ENCODE results near the gene SPATA24.
"Not testable (repeated sequence)": the region's sequence is repeated elsewhere in the genome, so short reads cannot be mapped to it uniquely, and the experiment has no call there.

SPATA24 gene, protein sequence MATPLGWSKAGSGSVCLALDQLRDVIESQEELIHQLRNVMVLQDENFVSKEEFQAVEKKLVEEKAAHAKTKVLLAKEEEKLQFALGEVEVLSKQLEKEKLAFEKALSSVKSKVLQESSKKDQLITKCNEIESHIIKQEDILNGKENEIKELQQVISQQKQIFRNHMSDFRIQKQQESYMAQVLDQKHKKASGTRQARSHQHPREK

DNA sequence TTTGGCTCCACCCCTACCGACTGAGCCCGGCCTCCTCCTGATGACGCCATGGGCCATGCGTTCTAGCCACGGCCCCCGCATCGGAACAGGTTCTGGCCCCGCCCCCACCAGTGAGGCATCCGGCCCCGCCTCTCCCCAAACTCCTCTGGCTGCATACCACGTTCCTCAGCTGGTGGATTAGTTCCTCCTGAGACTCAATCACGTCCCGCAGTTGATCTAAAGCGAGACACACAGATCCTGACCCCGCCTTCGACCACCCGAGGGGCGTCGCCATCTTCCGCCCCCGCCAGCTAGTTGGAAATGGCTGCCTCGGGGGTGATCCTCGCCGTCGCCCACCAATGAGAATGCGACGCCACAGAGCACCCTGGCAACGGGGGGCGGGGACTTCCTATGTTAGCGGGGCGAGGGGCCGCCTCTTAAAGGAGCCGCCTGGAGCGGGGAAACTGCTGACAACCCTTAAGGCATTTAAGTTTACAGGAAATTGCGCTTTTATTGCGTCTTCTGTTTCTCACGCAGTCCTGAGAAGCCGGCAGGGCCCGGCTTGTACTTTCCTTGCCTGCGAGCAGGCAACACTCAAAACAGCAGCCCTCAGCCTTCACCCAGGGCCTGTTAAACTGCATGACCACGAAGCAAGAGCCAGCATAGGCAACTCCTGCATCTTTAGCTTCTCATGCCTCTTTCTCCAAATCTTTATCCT, at the start of gene SPATA24:
Gene SPATA24 (minus strand): TSS at position 303 of the 697 bp plus-strand sequence. CDS start 29 bp downstream, at position 274.
- DNase-seq, result peak; percentile 96

DNA sequence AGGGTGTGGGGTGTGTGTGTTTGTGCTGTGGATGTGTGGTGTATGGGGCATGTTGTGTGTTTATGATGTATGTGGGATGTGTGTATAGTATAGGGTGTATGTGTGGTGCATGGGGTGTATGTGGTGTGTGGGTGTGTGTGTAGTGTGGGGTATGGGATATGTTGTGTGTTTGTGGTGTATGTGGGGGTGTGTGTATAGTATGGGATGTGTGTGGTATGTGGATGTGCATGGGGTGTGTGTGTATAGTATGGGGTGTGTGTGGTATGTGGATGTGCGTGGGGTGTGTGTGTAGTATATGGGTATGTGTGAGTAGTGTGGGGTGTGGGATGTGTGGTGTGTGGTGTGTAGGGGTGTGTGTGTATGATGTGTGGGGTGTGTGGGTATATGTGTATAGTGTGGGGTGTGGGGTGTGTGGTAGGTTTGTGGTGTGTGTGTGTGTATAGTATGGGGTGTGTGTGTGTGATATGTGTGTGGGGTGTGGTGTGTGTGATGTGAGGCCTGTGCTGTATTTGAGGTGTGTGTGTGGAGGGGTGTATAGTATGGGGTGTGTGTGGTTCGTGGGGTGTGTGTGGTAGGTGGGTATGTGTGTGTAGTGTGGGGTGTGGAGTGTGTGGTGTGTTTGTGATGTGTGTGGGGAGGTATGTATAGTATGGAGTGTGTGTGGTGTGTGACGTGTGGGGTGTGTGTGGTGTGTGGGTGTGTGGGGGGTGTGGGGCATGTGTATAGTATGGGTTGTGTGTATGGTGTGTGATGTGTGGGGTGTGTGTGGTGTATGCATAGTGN, 48.2 kb upstream of the SPATA24 start:
- DNase-seq, result no peak

DNA sequence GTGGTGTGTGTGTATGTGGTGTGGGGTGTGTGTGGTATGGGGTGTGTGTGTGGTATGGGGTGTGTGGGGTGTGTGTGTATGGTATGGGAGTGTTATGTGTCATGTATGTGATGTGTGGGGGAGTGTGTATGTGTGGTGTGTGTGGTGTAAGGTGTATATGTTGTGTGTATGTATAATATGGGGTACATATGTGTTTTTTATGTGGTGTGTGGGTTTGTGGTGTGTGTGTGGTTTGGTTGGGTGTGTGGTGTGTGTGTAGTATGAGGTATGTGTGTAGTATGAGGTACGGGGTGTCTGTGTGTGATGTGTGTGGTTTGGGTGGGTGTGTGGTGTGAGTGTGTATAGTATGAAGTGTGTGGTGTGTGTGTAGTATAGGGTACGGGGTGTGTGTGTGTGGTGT, 47.3 kb upstream of the SPATA24 start:
- DNase-seq, result no peak

DNA sequence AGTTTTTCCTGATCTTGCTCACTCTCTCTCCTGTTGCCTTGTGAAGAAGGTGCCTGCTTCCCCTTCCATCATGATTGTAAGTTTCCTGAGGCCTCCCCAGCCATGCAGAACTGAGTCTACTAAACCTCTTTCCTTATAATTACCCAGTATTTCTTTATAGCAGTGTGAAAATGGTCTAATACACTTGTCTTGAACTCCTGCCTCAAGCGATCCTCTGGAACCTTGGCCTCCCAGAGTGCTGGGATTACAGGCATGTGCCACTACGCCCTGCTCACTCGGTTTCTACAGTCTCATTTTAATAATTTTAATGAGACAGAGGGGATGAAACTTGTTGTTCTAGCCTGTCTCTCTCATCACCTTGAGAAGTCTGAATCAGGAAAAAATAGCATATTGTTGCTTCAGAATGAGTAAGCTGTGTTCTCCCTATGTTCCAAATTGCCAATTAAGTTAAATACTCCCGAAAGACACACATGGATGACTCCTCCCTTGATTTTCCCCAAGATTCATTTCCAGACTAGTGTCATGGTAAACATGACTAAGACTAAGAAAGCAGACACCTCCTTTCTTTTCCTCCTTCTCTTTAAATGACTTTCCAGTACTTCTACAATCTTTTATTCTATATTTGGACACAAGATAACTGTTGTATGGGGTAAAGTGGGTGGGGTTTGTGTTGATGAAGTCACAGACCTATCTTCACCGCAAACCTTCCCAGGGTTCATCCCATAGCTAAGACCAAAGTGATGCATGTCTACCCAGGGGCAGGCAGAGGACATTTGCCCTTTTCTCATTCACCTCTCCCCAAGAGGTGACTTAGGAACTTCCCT, 43.3 kb upstream of the SPATA24 start:
- DNase-seq, result no peak

DNA sequence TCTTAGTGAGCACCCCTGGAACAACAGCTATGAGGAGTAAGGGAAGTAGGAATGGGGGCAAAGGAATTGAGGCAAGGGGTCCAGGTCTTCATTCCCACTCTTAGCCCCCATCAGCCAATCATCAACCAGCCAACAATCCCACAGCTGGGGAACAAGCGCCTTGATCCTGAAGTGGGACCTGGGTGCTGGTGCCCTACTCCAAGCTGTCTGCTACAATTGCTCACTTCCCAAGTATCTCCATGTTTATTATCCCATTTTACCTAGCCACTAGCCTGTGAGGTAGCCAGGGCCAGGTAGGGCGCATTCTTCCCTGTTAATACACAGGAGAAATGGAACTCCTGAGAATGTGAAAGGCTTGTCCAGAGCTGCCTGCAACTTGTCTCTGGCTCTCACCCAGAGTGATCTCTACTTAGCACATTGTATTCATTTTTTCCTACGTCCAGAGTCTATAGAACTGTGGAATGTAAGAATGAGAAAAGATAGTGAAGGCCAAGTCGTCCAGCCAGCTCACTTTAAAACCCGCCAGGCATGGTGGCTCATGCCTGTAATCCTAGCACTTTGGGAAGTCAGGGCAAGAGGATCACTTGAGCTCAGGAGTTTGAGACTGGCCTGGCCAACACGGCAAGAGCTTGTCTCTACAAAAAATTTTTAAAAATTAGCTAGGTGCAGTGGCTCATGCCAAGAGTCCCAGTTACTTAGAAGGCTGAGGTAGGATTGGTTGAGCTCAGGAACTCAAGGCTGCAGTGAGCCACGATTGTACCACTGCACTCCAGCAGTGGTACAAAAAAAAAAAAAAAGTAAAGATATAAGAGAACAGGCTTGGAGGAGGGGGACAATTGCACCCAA, 41.7 kb upstream of the SPATA24 start:
- no peak for DNase-seq

DNA sequence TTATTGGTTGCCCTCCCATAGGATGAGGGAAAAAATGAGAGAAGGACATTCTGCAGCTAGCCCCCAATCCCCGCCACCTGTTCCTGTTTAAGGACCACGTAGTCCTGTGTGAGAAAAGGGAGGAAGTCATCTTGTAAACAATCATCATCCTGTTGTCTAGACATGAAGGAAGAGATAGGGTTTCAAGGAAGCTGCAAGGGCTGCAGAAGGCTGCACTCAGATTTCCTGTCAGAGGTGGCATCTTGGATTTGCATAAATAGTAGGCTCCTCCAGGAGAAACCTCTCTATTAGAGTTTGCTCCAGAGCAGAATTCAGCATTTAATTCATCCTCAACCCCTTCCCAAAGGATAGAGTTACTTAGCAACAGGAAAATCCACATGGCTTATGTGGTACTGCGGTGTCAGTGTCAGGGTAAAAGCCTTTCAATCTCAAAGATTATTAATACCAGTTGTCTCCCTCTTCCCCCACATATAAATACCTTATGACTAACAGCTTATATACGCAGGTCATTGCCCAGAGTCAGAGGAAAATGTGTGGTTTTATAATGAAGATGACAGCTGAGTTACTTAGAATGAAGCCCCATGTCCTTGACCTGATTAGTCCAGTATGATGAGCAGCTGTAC, 40.1 kb upstream of the SPATA24 start:
- DNase-seq, result peak; percentile 20

DNA sequence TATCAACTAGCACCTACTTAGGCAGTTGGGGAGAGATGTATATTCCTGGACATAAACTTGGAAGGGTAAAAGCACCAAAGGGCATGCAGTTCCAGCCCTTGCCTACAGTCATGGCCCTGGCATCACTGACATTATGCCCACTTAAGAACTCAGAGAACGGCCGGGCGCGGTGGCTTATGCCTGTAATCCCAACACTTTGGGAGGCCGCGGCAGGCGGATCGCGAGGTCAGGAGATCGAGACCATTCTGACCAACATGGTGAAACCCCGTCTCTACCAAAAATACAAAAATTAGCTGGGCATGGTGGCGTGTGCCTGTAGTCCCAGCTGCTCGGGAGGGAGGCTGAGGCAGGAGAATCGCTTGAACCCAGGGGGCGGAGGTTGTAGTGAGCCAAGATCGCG, 36.5 kb upstream of the SPATA24 start:
- not testable (repeated sequence) for DNase-seq

DNA sequence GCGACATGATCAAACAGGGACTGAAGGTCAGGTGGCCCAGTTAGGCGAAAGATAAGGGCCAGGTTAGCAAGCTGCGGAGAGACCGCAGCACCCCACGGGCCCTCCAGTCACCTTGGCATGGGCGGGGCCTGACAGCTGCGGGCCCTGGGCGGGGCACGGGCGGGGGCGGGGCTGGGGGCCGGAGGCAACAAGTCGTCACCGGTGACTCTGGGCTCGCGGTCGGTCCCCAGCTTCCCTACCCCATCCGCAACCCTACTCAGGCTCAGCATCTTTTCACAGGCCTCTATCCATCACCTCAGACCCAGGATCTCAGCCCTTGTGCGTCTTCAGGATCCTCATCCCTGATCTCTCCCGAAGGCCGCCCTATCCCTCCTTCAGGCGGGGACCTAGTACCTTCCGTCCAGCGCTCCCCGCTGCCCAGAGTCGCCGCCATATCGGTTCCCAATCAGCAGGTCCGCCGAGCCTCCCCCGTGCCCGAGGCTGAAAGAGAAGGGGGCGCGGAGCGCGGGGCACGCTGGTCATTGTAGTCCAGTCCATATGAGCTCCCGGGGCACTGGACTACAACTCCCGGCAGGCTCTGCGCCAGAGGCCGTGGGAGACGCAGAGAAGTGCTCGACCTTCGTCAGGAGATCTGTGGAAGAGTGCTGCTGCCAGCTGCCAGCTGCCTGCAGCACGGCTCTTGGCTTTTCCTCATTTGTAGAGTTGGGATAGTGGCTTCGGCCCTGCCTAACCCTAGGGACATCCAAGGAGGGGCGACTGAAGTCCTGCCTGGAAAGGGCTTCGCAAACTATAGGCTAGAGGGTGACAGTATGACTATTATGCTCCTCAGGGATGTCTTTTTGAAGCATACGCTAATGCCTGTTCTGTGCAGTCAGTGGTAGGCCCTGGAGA, 35.4 kb upstream of the SPATA24 start, which contains the start of gene DNAJC18:
Gene DNAJC18 (minus strand): TSS at position 513 of the 891 bp plus-strand sequence. CDS start 80 bp downstream, at position 433.
- DNase-seq, result peak; percentile 87

DNA sequence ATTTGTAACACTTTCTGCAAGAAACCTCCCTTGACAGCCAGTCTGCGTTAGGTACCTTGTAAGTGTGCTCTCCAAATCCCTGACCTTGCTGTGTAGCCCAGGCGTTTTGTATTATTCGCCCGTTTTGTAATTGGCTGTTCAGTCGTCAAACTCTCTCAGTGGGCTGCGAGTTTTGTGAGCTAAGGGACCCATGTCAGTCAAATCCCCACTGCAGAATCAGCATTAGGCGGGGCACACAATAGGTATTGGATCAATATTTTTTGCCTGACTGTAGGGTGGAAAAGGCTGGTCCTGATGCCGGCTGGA, 34.8 kb upstream of the SPATA24 start:
- no peak for DNase-seq

DNA sequence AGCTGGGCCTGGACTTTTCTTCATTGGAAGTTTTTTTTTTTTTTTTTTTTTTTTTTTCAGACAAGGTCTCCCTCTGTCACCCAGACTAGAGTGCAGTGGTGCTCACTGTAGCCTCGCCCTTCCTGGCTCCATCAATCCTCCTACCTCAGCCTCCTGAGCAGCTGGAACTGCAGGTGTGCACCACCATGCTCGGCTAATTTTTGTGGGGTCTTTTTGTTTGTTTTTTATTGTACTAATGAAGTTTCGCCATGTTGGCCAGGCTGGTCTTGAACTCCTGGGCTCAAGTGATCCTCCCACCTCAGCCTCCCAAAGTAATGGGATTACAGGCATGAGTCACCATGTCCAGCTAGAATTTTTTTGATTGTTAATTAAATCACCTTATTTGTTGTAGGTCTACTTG, 31.8 kb upstream of the SPATA24 start:
- no peak for DNase-seq

DNA sequence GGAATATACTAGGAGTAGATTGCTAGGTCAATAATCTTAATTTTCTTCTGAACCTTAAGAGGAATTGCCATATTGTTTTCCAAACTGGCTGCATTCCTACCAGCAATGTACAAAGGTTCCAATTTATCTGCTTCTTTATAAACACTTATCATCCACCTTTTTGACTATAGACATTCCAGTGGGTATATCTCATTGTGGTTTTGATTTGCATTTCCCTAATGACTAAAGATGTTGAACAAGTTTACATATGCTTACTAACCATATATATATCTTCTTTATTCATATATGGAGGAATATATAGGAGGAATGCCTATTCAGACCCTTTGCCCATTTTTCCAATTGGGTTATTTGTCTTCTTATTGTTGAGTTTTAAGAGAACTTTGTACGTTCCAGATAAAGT, 27.8 kb upstream of the SPATA24 start:
- DNase-seq, result no peak

DNA sequence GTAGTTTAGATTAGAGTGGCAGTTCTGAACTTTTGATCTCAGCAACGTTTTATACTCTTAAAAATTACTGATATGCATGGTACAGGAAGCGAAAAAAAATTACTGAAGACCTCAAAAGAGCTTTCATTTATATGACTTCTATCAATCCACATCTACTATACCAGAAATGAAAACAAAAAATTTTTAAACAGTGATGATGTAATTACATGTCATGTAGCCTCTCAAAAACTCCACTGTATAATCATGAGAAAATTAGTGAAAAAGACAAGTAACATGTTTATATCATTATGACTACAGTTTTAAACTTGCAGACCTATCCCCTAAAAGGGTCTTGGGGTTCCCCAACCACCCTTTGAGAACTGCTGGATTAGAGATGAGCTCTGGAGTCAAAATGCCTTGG, 26.1 kb upstream of the SPATA24 start:
- no peak for DNase-seq

DNA sequence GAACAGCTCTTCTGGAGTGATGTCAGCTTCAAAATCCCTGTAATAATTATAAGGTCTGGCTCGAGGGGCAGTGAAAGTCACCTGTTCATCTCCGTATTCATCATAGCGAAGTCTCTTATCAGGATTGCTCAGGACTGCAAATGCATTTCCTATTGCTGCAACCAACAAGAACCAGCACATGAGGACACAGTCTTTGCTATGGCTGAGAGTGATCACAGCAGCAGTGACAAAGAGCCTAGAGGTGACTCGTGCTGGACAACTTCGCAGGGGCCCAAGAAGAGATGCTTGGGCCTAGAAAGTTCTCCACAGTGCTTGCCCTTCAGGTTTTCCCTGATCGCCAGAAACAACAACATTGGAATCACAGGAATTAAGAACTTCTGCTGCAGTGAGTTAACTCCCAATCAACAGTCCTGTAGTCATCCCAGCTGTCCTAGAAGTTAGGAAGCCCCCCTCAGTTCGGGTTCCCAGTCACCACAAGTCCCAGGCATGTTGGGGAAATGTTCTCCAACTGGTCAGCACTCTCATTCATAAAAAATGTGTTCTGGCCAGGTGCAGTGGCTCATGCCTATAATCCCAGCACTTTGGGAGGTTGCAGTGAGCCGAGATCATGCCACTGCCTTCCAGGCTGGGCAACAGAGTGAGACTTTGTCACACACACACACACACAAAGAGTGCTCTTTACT, 22.5 kb upstream of the SPATA24 start:
- DNase-seq, result no peak

DNA sequence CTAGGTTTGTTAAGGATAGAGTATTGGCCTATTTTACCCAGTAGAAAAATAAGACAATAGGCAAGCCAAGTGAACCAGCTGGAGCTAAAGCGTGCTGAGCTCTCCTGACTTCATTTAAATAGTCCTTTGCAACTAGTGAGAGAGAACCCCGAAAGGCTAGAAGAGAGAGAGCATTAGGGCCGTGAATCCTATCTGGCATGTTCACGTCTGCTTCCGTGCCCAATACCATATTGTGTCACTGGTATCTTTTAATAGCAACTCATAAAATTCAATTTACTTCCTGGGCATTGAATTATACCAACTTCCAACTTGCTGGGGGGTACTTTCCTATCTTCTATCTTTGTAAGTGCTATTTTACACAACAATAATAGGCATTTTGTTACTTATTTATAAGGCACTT, 21.6 kb upstream of the SPATA24 start:
- DNase-seq, result no peak

DNA sequence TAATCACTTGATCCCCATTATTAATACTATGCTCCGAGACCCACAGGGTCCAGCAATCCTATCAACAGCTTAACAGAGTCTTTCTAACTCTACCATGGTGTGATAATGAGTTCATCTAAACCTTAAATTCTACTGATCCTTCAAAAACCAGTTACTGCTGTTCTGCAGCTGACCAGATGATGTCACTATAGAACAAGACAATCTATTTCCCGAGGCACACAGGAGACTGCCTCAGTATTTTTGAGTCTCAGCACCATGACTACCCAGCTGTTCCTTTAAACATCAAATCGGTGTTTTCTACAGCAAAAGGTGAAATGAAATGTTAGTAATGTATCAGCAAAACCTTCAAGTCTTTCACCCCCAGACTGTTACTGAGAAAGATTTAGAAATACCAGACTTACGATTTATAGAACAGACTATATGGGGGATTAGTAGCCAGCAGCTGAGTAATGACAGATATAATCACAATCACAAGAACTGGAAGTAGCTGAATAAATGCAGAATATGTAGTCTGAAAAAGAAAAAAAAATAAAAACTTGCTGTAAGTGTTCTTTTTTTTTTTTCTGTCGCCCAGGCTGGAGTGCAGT, 18.5 kb upstream of the SPATA24 start:
- peak; percentile 57 for DNase-seq

DNA sequence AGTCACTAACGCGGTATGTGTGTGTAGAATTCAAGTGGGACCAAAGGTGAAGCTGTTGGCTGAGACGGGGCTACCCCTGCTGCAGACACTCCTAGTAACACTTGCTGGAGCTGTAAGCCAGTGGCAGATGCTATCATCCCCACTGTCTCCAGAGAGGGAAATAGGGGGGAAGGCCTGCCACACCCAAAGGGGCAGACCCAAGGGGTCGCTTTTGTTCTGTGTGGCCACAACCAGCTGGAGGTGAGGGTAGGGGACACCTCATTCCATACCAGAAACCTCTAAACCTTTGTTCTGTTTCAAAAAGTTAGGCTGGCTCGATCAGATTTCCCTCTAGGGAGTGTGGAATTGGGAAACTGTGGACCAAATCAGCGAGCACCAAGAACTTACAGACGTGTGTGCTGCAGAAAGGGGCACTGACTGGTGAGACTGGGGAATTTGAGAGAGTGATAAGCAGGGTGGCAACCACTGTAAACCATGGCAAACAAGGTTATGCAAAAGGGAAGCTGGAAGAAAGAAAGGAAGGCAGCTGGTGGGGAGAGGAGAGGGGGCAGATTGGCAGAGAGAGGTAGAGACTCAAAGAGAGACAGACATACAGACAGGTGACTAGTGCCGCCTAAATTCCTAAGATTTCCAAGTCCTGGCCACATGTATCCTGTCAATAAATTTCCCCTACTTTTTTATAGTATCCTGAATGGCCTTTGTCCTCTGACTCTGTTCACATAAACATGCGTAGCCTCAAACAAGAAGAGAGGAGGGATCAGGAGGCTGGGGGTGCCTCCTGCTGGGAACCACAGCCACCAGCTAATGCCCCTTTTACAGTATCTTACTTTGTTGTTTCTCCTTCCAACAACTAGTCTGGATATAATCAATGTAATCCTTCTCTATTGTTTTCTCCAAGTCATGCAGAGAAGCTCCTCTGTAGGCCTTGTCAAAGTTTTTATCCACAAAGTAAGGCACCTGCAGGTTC, 15.6 kb upstream of the SPATA24 start:
- no peak for DNase-seq

DNA sequence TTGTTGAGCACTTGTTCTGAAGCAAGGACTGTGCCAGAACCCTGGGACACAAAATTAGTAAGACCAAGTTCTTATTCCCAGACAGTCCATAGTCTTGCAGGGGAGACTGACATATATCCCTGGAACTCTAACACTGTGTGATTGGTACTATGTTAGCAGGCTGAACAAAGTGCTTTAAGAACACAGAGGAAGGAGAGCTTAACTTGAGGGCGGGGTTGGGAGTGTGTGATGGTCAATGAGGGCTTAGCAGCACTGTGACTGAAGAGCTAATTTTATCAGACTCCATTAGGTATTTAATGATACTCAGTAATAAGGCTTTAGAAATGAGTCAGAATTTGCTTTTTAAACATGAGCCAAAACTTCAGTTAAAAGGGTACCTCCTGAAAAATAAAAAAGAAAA, 14.9 kb upstream of the SPATA24 start:
- DNase-seq, result no peak

DNA sequence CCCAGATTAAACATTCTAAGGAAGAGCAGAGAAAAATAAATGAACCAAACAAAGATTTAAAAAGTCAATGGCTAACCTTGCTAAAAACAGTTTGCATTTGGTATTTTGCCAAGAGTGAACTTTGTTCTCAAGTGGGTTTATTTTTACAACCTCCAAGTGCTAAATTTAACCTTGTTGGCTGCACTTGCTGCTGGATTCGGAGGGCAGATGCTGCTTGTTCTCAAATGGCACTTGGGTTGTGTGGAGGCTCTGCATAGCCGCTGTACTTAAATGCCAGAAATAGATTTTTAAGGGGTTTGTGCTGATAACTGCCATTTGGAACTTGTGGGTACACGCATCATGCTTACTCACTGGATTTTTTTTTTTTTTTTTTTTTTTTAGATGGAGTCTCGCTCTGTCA, 13.3 kb upstream of the SPATA24 start:
- DNase-seq, result no peak
